OCI-LY3 (cell line): Measurements from ENCODE around the gene EPN3.

Source experiments
- H2AFZ ChIP-seq: fragments of 200-600, 300-600 bp; shearing (Covaris generic); 2 replicates; pipeline ENCODE4 v1.6.0; 2014; ENCODE audit warnings: antibody characterized with exemption, low read depth, low read length
- H3K27ac ChIP-seq: fragments of 200-600, 300-600 bp; sonication (generic); 2 replicates; pipeline ENCODE4 v1.5.1; 2014; ENCODE audit warnings: mild to moderate bottlenecking, low read length, moderate library complexity, mixed read lengths
- H3K27me3 ChIP-seq: fragments of 200-600, 300-600 bp; sonication (generic); 2 replicates; pipeline ENCODE4 v1.6.1; 2014; ENCODE audit warnings: low read depth, low read length, mixed read lengths
- H3K36me3 ChIP-seq: fragments of 200-600, 300-600 bp; sonication (generic); replicated peaks from 2 replicates; pipeline ENCODE3; 2014; ENCODE audit warnings: low read depth, low read length, mixed read lengths
- H3K4me1 ChIP-seq: fragments of 300-600, 200-600 bp; sonication (generic); 2 replicates; pipeline ENCODE4 v1.6.1; 2014; ENCODE audit warnings: low read length, mixed read lengths
- H3K4me2 ChIP-seq: fragments of 200-600, 300-600 bp; sonication (generic); 2 replicates; pipeline ENCODE4 v1.6.1; 2014; ENCODE audit warnings: low read length, mixed read lengths
- H3K4me3 ChIP-seq: fragments of 300-600, 200-600 bp; sonication (generic); 2 replicates; pipeline ENCODE4 v1.5.1; 2014; ENCODE audit warnings: antibody characterized with exemption, mild to moderate bottlenecking, low read length, moderate library complexity
- H3K79me2 ChIP-seq: fragments of 300-600, 200-600 bp; shearing (Covaris generic); 2 replicates; pipeline ENCODE4 v1.6.1; 2014; ENCODE audit warnings: mild to moderate bottlenecking, low read length, mixed read lengths
- H3K9ac ChIP-seq: fragments of 300-600, 200-600 bp; shearing (Covaris generic); 2 replicates; pipeline ENCODE4 v1.6.0; 2014; ENCODE audit warnings: mild to moderate bottlenecking, low read length, moderate library complexity
- H3K9me3 ChIP-seq: fragments of 200-600, 300-600 bp; shearing (Covaris generic); 2 replicates; pipeline ENCODE4 v1.6.1; 2014; ENCODE audit warnings: low read length, mixed read lengths; ENCODE audit not compliant: insufficient read depth
- H4K20me1 ChIP-seq: fragments of 200-600, 300-600 bp; sonication (generic); 2 replicates; pipeline ENCODE4 v1.6.1; 2016; ENCODE audit warnings: low read length, mixed read lengths; ENCODE audit not compliant: insufficient read depth
- CTCF ChIP-seq: fragments of 200-600, 300-600 bp; sonication (generic); IDR thresholded peaks from 2 replicates; pipeline ENCODE4 v1.5.1; 2014; ENCODE audit warnings: antibody characterized with exemption, low read length, low read depth
- EZH2phosphoT487 ChIP-seq: fragments of 200-600 bp; shearing (Covaris generic); IDR thresholded peaks from 2 replicates; pipeline ENCODE4 v1.6.1; 2018; ENCODE audit warnings: antibody characterized with exemption, mixed run types, low read depth

EPN3 gene

GRCh38 chr17:50523208-50523607 lies 9.3 kb upstream of the EPN3 start:
- no peak overlapping the region for H2AFZ ChIP-seq
- no peak overlapping the region for H3K27ac ChIP-seq
- H3K9me3 ChIP-seq, result no peaks in the 10 kb centered on the region
- no peak overlapping the region for H3K9ac ChIP-seq
- H3K4me1 ChIP-seq, result no peaks in the 10 kb centered on the region
- H3K4me3 ChIP-seq, result no peak overlapping the region
- H3K27me3 ChIP-seq, result no peaks in the 10 kb centered on the region
- H3K79me2 ChIP-seq, result no peaks in the 10 kb centered on the region
- no peaks in the 10 kb centered on the region for H3K36me3 ChIP-seq
- no peaks in the 10 kb centered on the region for H4K20me1 ChIP-seq
- no peak overlapping the region for H3K4me2 ChIP-seq
- TF ChIP-seq CTCF (no peak), EZH2phosphoT487 (no peak)

- TF ChIP-seq EZH2phosphoT487, result no peak
- TF ChIP-seq CTCF, result no peak
These were observed 7.7 kb upstream of the EPN3 start for GRCh38 chr17:50524838-50525237.

GRCh38 chr17:50527155-50527762 lies 5.3 kb upstream of the EPN3 start:
- no peak overlapping the region for H3K4me3 ChIP-seq
- H2AFZ ChIP-seq, result no peak overlapping the region
- H3K9me3 ChIP-seq, result no peaks in the 10 kb centered on the region
- no peak overlapping the region for H3K27ac ChIP-seq
- no peaks in the 10 kb centered on the region for H4K20me1 ChIP-seq
- peaks cover 17% of the 10 kb centered on the region for H3K27me3 ChIP-seq
- no peaks in the 10 kb centered on the region for H3K79me2 ChIP-seq
- H3K4me2 ChIP-seq, result no peak overlapping the region
- H3K9ac ChIP-seq, result no peak overlapping the region
- H3K4me1 ChIP-seq, result no peaks in the 10 kb centered on the region
- H3K36me3 ChIP-seq, result no peaks in the 10 kb centered on the region
- no peak for TF ChIP-seq CTCF
- TF ChIP-seq EZH2phosphoT487, result no peak

More at GRCh38 chr17:50524838-50525237, 7.7 kb upstream of the EPN3 start:
- Histone ChIP-seq H4K20me1 (no peaks in the 10 kb centered on the region), H3K36me3 (no peaks in the 10 kb centered on the region), H3K27me3 (no peaks in the 10 kb centered on the region), H3K9ac (no peak overlapping the region), H3K4me1 (no peaks in the 10 kb centered on the region), H3K4me3 (no peak overlapping the region), H3K27ac (no peak overlapping the region), H3K9me3 (no peaks in the 10 kb centered on the region), H3K79me2 (no peaks in the 10 kb centered on the region), H3K4me2 (no peak overlapping the region), H2AFZ (no peak overlapping the region)

GRCh38 chr17:50527949-50528474 lies 4.5 kb upstream of the EPN3 start:
- H3K27me3 ChIP-seq, result peaks cover 25% of the 10 kb centered on the region
- H3K4me1 ChIP-seq, result no peaks in the 10 kb centered on the region
- no peaks in the 10 kb centered on the region for H4K20me1 ChIP-seq
- H3K9ac ChIP-seq, result no peak overlapping the region
- H3K4me3 ChIP-seq, result no peak overlapping the region
- no peak overlapping the region for H2AFZ ChIP-seq
- TF ChIP-seq EZH2phosphoT487 (no peak), CTCF (no peak)
- no peak overlapping the region for H3K4me2 ChIP-seq
- H3K27ac ChIP-seq, result no peak overlapping the region
- H3K9me3 ChIP-seq, result no peaks in the 10 kb centered on the region
- H3K36me3 ChIP-seq, result no peaks in the 10 kb centered on the region
- H3K79me2 ChIP-seq, result no peaks in the 10 kb centered on the region
